GM18867 (cell line): ENCODE measurements around the gene RHBDF2.
"Not testable (repeated sequence)": the region's sequence is repeated elsewhere in the genome, so short reads cannot be mapped to it uniquely, and the experiment has no call there.

ENCODE experiments used
- ATAC-seq: cut with Tn5 transposase; IDR thresholded peaks from one replicate; pipeline ENCODE4 v1.9.1; 2021; ENCODE audit warnings: mild to moderate bottlenecking, moderate library complexity; ENCODE audit not compliant: unreplicated experiment

RHBDF2 gene

GRCh38 chr17:76538281-76538931 lies 37.2 kb upstream of the RHBDF2 start:
- no peak for ATAC-seq

GRCh38 chr17:76537578-76538280 lies 36.5 kb upstream of the RHBDF2 start, which contains the start of gene CYGB:
CYGB (minus strand) TSS chr17:76537709; CDS start chr17:76537542, 167 bp downstream.
- no peak for ATAC-seq

- no peak for ATAC-seq
These were observed 36.0 kb upstream of the RHBDF2 start for GRCh38 chr17:76537288-76537577.

- ATAC-seq: no peak
These were observed 35.5 kb upstream of the RHBDF2 start for GRCh38 chr17:76536511-76537287.

GRCh38 chr17:76535788-76536510 lies 34.7 kb upstream of the RHBDF2 start:
- ATAC-seq: no peak

- no peak for ATAC-seq
These were observed 33.9 kb upstream of the RHBDF2 start for GRCh38 chr17:76534831-76535732.

GRCh38 chr17:76533640-76534359 lies 32.6 kb upstream of the RHBDF2 start:
- not testable (repeated sequence) for ATAC-seq

- ATAC-seq: no peak
These were observed 30.9 kb upstream of the RHBDF2 start for GRCh38 chr17:76532072-76532651.

- ATAC-seq: no peak
These were observed 30.3 kb upstream of the RHBDF2 start for GRCh38 chr17:76531486-76532038.

- no peak for ATAC-seq
These were observed 29.7 kb upstream of the RHBDF2 start for GRCh38 chr17:76530811-76531485.

GRCh38 chr17:76530095-76530723 lies 29.0 kb upstream of the RHBDF2 start:
- ATAC-seq: no peak

GRCh38 chr17:76529224-76530094 lies 28.2 kb upstream of the RHBDF2 start:
- no peak for ATAC-seq

GRCh38 chr17:76528528-76529223 lies 27.5 kb upstream of the RHBDF2 start:
- no peak for ATAC-seq

GRCh38 chr17:76528156-76528527 lies 26.9 kb upstream of the RHBDF2 start:
- ATAC-seq: no peak

- ATAC-seq: no peak
These were observed 26.3 kb upstream of the RHBDF2 start for GRCh38 chr17:76527430-76528111.

GRCh38 chr17:76527016-76527415 lies 25.8 kb upstream of the RHBDF2 start:
- not testable (repeated sequence) for ATAC-seq
